GDM1 (cell line): Measurements from ENCODE around the gene SLITRK1.

Experiments used
- DNase-seq: peaks from one replicate; lab custom pipeline; 2025; lab: John Stamatoyannopoulos, UW

SLITRK1 gene

GRCh38 chr13:83881917-83882605, at the start of gene SLITRK1:
Gene SLITRK1 (minus strand): TSS chr13:83882474. CDS start chr13:83881507, 967 bp downstream.
- DNase-seq: no peak

DNA sequence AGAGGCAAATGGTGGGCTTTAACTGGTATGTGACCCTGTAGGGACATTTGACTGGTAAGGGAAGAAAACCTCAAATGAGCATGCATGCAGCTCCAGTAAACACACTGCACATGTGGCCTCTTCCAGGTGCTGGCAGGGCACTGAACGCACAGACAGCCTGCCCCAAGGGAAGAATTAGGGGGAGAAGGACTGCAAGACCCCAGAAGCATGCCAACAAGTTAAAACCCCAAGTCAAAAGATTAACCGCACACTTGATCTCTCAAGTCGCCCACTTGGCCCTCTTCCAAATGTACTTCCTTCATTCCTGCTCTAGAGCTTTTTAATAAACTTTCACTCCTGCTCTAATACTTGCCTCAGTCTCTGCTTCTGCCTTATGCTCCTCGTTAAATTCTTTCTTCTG, 46.9 kb upstream of the SLITRK1 start:
- DNase-seq: no peak

GRCh38 chr13:83919775-83920174, 37.5 kb upstream of the SLITRK1 start:
- no peak for DNase-seq

GRCh38 chr13:83914368-83914767, 32.1 kb upstream of the SLITRK1 start:
- no peak for DNase-seq

DNA sequence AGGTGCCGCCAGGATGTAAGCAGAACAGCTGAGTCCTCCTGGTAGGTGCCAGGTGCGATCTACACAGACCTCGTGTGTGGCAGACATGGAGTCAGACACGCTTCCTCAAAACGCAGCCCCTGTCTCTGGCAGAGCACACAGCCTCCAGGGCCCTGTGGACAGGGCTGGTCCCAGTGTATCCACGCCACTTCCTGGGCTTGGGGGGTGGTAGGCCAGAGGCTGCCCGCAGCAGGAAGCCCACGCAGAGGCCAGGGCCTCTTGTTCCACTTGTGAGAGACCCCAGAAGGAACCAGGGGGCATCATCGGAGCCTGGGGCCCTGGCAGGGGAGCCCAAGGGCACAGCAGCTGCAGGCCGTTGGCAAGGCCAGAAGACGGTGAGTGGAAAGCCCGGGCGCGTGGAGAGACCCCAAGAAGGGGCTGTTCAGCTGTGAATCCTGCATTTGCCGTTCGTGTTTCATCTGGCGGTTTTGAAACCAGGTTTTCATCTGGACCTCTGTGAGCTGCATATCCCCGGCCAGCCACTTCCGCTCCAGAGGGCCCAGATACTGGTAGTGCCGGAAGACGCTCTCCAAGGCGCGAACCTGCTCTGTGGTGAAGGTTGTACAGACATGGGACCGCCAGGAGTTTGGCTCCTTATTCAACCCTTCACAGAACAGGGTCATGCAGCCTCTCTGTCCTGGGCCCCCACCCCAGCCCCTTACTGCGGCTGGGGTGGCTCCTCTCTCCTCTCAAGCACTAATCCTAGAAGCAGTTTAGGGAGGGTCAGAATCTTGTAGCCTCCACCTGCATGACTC, 25.1 kb upstream of the SLITRK1 start:
- no peak for DNase-seq

DNA sequence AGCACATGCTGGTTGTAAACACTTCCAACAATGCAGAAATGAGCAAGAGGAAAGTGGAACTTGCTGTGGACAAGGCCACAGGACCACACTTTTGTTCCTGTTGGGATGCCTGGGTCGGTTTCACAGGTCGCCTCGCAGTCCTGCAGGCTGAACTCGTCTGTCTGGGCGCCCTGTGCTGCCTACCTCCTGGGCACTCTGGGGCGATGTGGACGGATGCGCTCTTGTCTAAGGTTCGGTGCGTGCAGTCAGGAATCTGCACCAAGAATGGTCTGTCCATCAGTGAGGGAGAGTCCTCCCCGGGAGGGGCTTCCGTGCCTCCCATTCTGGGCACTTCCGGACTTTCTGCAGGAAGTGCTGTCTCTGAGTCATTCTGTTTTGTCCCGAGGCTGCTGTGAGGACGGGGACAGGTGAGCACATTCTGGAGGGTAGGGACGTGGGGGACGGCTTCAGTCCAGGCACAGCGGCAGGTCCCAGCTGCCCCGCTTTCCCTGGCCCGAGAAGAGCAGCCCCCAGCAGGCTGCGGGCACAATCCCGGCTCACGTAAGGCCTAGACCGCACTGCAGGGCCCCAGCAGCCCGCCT, 24.1 kb upstream of the SLITRK1 start:
- DNase-seq: no peak

DNA sequence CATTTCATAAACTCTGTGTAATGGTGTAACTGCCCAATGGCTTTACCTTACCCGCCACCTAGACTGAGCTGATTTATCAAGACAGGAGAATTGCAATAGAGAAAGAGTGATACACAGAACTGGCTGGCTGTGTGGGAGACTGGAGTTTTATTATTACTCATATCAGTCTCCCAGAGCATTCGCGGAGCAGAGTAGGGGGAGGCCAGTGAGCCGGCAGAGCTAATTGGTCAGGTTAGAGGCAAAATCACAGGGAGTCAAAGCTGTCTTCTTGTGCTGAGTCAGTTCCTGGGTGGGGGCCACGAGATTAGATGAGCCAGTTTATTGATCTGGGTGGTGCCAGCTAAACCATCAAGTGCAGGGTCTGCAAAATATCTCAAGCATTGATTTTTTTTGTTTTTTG, 23.4 kb upstream of the SLITRK1 start:
- no peak for DNase-seq

- DNase-seq: peak; percentile 91
Measured at GRCh38 chr13:83895994-83896580, 13.8 kb upstream of the SLITRK1 start.

DNA sequence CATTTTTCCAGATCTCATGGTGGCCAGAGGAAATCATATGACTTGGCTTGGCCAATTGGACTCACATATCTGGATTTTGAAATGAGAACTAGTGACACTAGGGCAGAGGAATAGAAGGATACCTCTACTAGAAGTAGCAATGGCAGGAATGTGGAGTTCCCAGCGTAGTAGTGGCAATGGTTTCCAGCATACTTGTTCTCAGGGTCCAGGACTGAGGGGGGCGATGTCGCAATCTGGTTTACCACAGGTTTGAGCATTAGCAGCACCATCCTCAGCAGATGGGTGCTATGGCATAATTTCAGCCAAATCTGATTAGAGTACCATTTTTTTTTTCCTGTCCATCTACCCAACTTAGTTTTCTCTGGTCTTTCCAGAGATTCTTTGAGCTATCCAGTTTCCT, 8.1 kb upstream of the SLITRK1 start:
- DNase-seq: no peak

DNA sequence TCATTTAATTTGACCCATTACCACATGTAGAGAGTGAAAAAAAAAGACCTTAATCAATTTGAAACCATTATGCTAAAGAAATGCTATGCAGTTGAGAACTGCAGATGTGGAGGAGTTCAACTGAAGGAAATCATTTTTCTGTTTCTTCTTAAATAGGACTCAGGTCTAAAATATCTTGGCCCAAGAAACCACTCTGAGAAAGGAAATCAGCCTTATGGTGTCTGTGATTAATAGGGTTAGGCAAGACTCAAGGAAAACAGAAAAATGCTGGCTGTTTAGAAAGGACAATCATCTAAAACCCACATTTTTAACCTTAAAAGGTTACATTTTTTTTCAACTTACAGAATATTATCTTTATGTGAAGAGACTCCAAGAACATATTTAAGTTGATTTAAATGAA, 1.9 kb upstream of the SLITRK1 start:
- no peak for DNase-seq

GRCh38 chr13:83883061-83883523, 818 bp upstream of the SLITRK1 start:
- no peak for DNase-seq

DNA sequence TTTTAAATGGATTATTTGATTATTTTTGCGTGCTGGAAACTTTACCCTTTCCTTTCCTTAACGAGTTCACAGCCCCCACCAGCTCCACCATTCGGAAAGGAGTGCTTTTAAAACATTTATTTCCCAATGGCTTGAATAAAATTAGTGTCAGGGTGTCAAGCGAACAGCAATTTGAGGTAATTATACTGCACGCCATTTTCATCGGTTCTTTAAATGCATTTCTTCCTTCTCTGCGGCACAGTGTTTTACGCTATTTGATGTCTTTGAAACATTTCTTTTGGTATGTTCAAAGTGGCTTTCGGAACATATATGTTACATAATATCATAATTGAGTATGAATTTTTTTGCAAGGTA, 309 bp upstream of the SLITRK1 start:
- DNase-seq: no peak

GRCh38 chr13:83881140-83881684, 1.1 kb downstream of the SLITRK1 start:
- no peak for DNase-seq

- DNase-seq: no peak
Measured at GRCh38 chr13:83880275-83881139, 1.8 kb downstream of the SLITRK1 start.

GRCh38 chr13:83879431-83880171, 2.7 kb downstream of the SLITRK1 start:
- no peak for DNase-seq

DNA sequence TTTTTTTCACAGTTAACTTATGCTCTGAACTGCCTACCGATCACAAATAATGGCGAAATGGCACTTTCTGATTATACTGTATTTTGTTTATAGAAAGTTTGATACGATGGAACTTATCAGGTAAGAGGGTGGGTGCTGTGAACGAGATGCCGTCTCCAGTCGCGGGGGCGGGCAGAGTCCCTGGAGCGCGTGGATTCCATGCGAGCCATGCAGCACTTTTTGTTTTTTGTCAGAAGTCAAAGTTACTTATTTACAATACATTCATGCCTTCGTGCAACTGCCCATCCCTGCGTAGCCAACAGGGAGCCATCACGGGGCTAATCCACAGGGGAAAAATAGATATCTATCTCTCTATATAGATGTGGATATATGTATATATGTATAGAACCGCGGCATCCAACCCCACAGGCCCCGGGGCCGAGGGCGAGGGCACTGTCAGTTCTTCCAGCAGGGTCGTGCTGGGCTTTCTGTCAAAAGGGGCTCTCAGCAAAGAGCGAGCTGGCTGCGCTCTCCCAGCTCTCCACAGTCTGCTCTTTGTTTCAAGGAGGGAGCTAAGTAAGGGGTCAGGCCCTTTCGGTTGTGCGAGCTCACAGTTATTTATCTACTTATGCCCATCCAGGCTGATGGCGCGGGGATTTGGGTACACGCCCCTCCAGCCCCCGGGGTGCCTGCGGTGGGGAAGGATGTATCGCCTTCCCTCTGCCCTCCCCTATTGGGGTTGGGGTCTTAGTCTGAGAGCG, 3.4 kb downstream of the SLITRK1 start:
- no peak for DNase-seq

DNA sequence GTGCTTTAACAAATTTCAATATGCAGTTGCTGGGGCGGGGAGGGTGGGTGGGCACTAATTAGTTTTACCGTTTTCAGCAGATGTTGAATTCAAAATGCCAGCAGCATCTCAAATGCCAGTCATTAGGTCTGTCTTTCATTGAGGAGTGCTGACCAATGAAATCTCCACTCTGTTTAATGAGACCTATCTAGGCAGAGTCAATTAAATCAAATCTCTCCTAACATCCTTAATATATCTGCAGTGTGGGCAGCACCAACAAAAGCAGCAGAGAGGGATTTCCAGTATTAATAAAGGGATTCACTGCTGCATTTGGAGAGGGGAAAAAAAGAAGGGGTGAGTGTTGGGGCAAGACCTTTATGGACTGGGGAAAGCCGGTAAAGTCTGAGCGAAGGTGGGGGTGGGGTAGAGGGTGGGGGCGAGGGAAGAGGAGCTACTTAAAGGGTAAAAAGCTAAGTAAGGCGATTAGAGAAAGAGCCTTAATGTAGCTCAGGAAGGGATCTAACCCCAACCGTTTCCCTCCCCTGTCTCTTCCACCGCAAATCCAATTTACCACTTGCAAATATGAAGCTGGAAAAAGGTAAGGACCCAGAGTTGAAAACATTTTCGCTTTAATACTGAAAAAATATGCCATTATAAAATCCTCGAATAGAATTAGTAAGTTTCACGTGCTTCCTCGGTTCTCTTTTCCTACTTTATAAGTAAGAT, 4.5 kb downstream of the SLITRK1 start:
- no peak for DNase-seq

- no peak for DNase-seq
Measured at GRCh38 chr13:83876546-83876945, 5.7 kb downstream of the SLITRK1 start.

GRCh38 chr13:83867708-83868107, 14.6 kb downstream of the SLITRK1 start:
- DNase-seq: no peak
